ENCODE measurements around the gene FAM114A2.

DNA sequence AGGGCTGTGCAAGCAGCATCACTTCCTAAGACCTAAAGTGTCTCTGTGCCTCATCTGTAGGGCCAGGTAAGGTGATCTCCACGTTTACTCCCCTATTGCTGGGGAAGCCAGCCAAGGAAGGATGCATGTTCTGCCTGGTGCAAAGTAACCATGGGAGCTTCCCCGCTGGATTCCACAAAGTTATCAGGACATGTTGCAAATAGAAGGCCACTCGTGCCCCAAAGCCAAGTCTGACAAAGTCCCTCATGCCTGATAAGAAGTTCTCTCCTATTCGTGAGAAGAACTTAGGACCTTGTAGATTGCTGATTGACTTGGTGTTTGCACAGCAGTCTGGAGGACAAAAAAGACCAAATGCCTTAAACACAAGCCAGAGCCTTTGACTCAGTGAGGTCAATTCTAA lies 81.5 kb downstream of the FAM114A2 start:
- TF ChIP-seq ZNF19 (tag by site-specific recombination; IDR thresholded peaks at IDR 0.05; ENCODE audit: low read depth) (no peak), ZNF660 (tag by site-specific recombination; IDR thresholded peaks at IDR 0.05) (no peak), ZBTB8A (tag by site-specific recombination; IDR thresholded peaks at IDR 0.05) (no peak), ZBTB21 (tag by site-specific recombination; IDR thresholded peaks at IDR 0.05) (no peak), ZNF549 (tag by site-specific recombination; IDR thresholded peaks at IDR 0.05) (no peak), ZNF311 (tag by site-specific recombination; IDR thresholded peaks at IDR 0.05; ENCODE audit: borderline replicate concordance) (no peak), ZBTB1 (tag by site-specific recombination; IDR thresholded peaks at IDR 0.05) (no peak), ZBTB7A (tag by site-specific recombination; IDR thresholded peaks at IDR 0.05; ENCODE audit: low read depth) (no peak), ZNF114 (tag by site-specific recombination; IDR thresholded peaks at IDR 0.05) (no peak)
- TF ChIP-seq, protein P1, sequence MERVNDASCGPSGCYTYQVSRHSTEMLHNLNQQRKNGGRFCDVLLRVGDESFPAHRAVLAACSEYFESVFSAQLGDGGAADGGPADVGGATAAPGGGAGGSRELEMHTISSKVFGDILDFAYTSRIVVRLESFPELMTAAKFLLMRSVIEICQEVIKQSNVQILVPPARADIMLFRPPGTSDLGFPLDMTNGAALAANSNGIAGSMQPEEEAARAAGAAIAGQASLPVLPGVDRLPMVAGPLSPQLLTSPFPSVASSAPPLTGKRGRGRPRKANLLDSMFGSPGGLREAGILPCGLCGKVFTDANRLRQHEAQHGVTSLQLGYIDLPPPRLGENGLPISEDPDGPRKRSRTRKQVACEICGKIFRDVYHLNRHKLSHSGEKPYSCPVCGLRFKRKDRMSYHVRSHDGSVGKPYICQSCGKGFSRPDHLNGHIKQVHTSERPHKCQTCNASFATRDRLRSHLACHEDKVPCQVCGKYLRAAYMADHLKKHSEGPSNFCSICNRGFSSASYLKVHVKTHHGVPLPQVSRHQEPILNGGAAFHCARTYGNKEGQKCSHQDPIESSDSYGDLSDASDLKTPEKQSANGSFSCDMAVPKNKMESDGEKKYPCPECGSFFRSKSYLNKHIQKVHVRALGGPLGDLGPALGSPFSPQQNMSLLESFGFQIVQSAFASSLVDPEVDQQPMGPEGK (tag by site-specific recombination; IDR thresholded peaks at IDR 0.05) = no peak
- TF ChIP-seq, protein P2, sequence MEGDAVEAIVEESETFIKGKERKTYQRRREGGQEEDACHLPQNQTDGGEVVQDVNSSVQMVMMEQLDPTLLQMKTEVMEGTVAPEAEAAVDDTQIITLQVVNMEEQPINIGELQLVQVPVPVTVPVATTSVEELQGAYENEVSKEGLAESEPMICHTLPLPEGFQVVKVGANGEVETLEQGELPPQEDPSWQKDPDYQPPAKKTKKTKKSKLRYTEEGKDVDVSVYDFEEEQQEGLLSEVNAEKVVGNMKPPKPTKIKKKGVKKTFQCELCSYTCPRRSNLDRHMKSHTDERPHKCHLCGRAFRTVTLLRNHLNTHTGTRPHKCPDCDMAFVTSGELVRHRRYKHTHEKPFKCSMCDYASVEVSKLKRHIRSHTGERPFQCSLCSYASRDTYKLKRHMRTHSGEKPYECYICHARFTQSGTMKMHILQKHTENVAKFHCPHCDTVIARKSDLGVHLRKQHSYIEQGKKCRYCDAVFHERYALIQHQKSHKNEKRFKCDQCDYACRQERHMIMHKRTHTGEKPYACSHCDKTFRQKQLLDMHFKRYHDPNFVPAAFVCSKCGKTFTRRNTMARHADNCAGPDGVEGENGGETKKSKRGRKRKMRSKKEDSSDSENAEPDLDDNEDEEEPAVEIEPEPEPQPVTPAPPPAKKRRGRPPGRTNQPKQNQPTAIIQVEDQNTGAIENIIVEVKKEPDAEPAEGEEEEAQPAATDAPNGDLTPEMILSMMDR (tag by site-specific recombination; IDR thresholded peaks at IDR 0.05) = no peak
- TF ChIP-seq, protein P3, sequence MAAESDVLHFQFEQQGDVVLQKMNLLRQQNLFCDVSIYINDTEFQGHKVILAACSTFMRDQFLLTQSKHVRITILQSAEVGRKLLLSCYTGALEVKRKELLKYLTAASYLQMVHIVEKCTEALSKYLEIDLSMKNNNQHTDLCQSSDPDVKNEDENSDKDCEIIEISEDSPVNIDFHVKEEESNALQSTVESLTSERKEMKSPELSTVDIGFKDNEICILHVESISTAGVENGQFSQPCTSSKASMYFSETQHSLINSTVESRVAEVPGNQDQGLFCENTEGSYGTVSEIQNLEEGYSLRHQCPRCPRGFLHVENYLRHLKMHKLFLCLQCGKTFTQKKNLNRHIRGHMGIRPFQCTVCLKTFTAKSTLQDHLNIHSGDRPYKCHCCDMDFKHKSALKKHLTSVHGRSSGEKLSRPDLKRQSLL (tag by site-specific recombination; IDR thresholded peaks at IDR 0.05) = no peak
- TF ChIP-seq, protein P4, sequence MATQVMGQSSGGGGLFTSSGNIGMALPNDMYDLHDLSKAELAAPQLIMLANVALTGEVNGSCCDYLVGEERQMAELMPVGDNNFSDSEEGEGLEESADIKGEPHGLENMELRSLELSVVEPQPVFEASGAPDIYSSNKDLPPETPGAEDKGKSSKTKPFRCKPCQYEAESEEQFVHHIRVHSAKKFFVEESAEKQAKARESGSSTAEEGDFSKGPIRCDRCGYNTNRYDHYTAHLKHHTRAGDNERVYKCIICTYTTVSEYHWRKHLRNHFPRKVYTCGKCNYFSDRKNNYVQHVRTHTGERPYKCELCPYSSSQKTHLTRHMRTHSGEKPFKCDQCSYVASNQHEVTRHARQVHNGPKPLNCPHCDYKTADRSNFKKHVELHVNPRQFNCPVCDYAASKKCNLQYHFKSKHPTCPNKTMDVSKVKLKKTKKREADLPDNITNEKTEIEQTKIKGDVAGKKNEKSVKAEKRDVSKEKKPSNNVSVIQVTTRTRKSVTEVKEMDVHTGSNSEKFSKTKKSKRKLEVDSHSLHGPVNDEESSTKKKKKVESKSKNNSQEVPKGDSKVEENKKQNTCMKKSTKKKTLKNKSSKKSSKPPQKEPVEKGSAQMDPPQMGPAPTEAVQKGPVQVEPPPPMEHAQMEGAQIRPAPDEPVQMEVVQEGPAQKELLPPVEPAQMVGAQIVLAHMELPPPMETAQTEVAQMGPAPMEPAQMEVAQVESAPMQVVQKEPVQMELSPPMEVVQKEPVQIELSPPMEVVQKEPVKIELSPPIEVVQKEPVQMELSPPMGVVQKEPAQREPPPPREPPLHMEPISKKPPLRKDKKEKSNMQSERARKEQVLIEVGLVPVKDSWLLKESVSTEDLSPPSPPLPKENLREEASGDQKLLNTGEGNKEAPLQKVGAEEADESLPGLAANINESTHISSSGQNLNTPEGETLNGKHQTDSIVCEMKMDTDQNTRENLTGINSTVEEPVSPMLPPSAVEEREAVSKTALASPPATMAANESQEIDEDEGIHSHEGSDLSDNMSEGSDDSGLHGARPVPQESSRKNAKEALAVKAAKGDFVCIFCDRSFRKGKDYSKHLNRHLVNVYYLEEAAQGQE (tag by site-specific recombination; IDR thresholded peaks at IDR 0.05) = no peak
